Hematopoietic multipotent progenitor cell treated with erythropoietin and hydrocortisone succinate and interleukin-3 and kit ligand, for 4 days (in vitro differentiated cells): ENCODE results near the gene CCDC191.

Experiments used
- DNase-seq: peaks from one replicate; pipeline ENCODE4 v3.0.0-alpha.2; 2015

CCDC191 gene

GRCh38 chr3:114052216-114052615 lies 4.1 kb downstream of the CCDC191 start:
- no peak for DNase-seq

GRCh38 chr3:114043205-114043604 lies 13.1 kb downstream of the CCDC191 start:
- DNase-seq = peak; percentile 5

- DNase-seq = no peak
Measured at GRCh38 chr3:114035896-114036295, 20.4 kb downstream of the CCDC191 start.

GRCh38 chr3:114034787-114035545 lies 21.4 kb downstream of the CCDC191 start:
- DNase-seq = peak; percentile 69

- DNase-seq = peak; percentile 7
Measured at GRCh38 chr3:114034211-114034610, 22.1 kb downstream of the CCDC191 start.

- peak; percentile 20 for DNase-seq
Measured at GRCh38 chr3:114033721-114034120, 22.6 kb downstream of the CCDC191 start.

GRCh38 chr3:114026331-114026730 lies 30.0 kb downstream of the CCDC191 start:
- no peak for DNase-seq

GRCh38 chr3:114025451-114025850 lies 30.9 kb downstream of the CCDC191 start:
- no peak for DNase-seq

GRCh38 chr3:114022145-114022802 lies 34.1 kb downstream of the CCDC191 start:
- DNase-seq = no peak

GRCh38 chr3:114020907-114021306 lies 35.4 kb downstream of the CCDC191 start:
- DNase-seq = no peak

- DNase-seq = no peak
Measured at GRCh38 chr3:114019486-114019885, 36.8 kb downstream of the CCDC191 start.

- DNase-seq = no peak
Measured at GRCh38 chr3:114014211-114014610, 42.1 kb downstream of the CCDC191 start.

- peak; percentile 15 for DNase-seq
Measured at GRCh38 chr3:114011059-114011797, 45.1 kb downstream of the CCDC191 start.

GRCh38 chr3:114005481-114005880 lies 50.8 kb downstream of the CCDC191 start:
- no peak for DNase-seq

- peak; percentile 47 for DNase-seq
Measured at GRCh38 chr3:113985541-113985940, 70.8 kb downstream of the CCDC191 start.

- no peak for DNase-seq
Measured at GRCh38 chr3:113983544-113983943, 72.8 kb downstream of the CCDC191 start.

- DNase-seq = peak; percentile 1
Measured at GRCh38 chr3:113981803-113982202, 74.5 kb downstream of the CCDC191 start.

- DNase-seq = no peak
Measured at GRCh38 chr3:113979916-113980315, 76.4 kb downstream of the CCDC191 start.

GRCh38 chr3:113977822-113978221 lies 78.5 kb downstream of the CCDC191 start:
- no peak for DNase-seq

GRCh38 chr3:113968986-113969385 lies 87.3 kb downstream of the CCDC191 start:
- no peak for DNase-seq

GRCh38 chr3:113966172-113966571 lies 90.2 kb downstream of the CCDC191 start:
- no peak for DNase-seq

- DNase-seq = peak; percentile 45
Measured at GRCh38 chr3:113963879-113964278, 92.4 kb downstream of the CCDC191 start.

GRCh38 chr3:113954091-113954685 lies 102.1 kb downstream of the CCDC191 start:
- DNase-seq = no peak
